Smooth muscle cell of the coronary artery (primary cell): ENCODE data around the gene LPCAT4. TPM values are rescaled to one million over a fixed set of nuclear protein-coding genes. Genes with fewer than 3 reads are reported as not detected.

Source experiments
- total RNA-seq: library from RNA; depleted of rRNA; stranded (reverse); fragments of >200 nt; gene quantifications from 2 replicates; pipeline ENCODE4 v1.2.3, GENCODE V29; 2014; ENCODE audit warnings: low replicate concordance

The LPCAT4 gene
- 6.8 and 7.7 TPM in 2 replicates for total RNA-seq

GRCh38 chr15:34367101-34368081 lies at the start of gene LPCAT4:
LPCAT4 (minus strand) TSS chr15:34367196; CDS start chr15:34367100, 96 bp downstream.

GRCh38 chr15:34342737-34343575 lies 24.0 kb downstream of the LPCAT4 start, which contains the start of the genes NOP10 and NUTM1:
NOP10 (minus strand) TSS chr15:34343136; CDS start chr15:34343073, 63 bp downstream.
NUTM1 (plus strand) TSS chr15:34343315; CDS start chr15:34343697, 382 bp downstream.

GRCh38 chr15:34337557-34338306 lies 29.3 kb downstream of the LPCAT4 start, which contains the start of gene SLC12A6:
SLC12A6 (minus strand) TSS chr15:34337781; CDS start chr15:34336680, 1,101 bp downstream.

Other genes with a start within 250 kb of the LPCAT4 start
- 10.3 and 35.6 TPM in 2 replicates for gene KATNBL1, start 157.1 kb downstream of the LPCAT4 start, total RNA-seq
- 143 and 202 TPM in 2 replicates for gene EMC4, start 142.2 kb downstream of the LPCAT4 start, total RNA-seq
- 10.1 and 14.5 TPM in 2 replicates for gene SLC12A6, start 29.4 kb downstream of the LPCAT4 start, total RNA-seq
- 128 and 253 TPM in 2 replicates for gene NOP10, start 24.1 kb downstream of the LPCAT4 start, total RNA-seq
- gene NUTM1, start 23.9 kb downstream of the LPCAT4 start, total RNA-seq: not detected in 2 replicates
- 9.9 and 11.3 TPM in 2 replicates for gene GOLGA8A, start 70.6 kb upstream of the LPCAT4 start, total RNA-seq
- 11.7 and 17.1 TPM in 2 replicates for gene GOLGA8B, start 216.5 kb upstream of the LPCAT4 start, total RNA-seq